ENCODE results near the gene FANCI.

The FANCI gene

DNA sequence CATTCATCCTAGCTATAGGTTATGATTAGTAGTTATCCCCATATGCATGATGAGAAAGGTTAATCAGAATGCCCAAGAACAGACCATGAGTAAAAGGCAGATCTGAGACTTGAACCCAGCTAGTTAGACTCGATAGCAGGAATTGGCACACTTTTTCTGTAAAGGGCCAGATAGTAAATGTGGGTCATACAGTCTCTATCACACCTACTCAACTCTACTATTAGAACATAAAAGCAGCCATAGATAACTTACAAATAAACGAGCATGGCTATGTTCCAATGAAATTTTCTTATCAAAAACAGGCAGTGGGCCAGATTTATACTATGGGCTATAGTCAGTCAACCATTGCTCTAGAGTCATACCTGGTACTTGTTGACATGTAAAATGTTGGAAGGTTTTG, 66.2 kb downstream of the FANCI start:
- TF ChIP-seq GATA3 (IDR thresholded peaks at IDR 0.05; ENCODE audit: low read depth, low read length) (no peak), GATA2 (IDR thresholded peaks at IDR 0.05; ENCODE audit: low read depth, low read length) (no peak)

- TF ChIP-seq GATA3 (IDR thresholded peaks at IDR 0.05; ENCODE audit: low read depth, low read length), result no peak
Observed at GRCh38 chr15:89315375-89315929, 71.7 kb downstream of the FANCI start.

- TF ChIP-seq GATA2 (IDR thresholded peaks at IDR 0.05; ENCODE audit: low read depth, low read length), result no peak
- TF ChIP-seq GATA3 (IDR thresholded peaks at IDR 0.05; ENCODE audit: low read depth, low read length), result no peak
Observed at GRCh38 chr15:89316504-89316903, 72.7 kb downstream of the FANCI start.

- TF ChIP-seq GATA2 (IDR thresholded peaks at IDR 0.05; ENCODE audit: low read depth, low read length), result no peak
- no peak for TF ChIP-seq GATA3 (IDR thresholded peaks at IDR 0.05; ENCODE audit: low read depth, low read length)
Observed at GRCh38 chr15:89317186-89317720, 73.5 kb downstream of the FANCI start.

- TF ChIP-seq GATA3 (IDR thresholded peaks at IDR 0.05; ENCODE audit: low read depth, low read length) (no peak), GATA2 (IDR thresholded peaks at IDR 0.05; ENCODE audit: low read depth, low read length) (no peak)
Observed at GRCh38 chr15:89319678-89320077, 75.9 kb downstream of the FANCI start.

- TF ChIP-seq GATA3 (IDR thresholded peaks at IDR 0.05; ENCODE audit: low read depth, low read length) (no peak), GATA2 (IDR thresholded peaks at IDR 0.05; ENCODE audit: low read depth, low read length) (no peak)
Observed at GRCh38 chr15:89320200-89320599, 76.4 kb downstream of the FANCI start.

DNA sequence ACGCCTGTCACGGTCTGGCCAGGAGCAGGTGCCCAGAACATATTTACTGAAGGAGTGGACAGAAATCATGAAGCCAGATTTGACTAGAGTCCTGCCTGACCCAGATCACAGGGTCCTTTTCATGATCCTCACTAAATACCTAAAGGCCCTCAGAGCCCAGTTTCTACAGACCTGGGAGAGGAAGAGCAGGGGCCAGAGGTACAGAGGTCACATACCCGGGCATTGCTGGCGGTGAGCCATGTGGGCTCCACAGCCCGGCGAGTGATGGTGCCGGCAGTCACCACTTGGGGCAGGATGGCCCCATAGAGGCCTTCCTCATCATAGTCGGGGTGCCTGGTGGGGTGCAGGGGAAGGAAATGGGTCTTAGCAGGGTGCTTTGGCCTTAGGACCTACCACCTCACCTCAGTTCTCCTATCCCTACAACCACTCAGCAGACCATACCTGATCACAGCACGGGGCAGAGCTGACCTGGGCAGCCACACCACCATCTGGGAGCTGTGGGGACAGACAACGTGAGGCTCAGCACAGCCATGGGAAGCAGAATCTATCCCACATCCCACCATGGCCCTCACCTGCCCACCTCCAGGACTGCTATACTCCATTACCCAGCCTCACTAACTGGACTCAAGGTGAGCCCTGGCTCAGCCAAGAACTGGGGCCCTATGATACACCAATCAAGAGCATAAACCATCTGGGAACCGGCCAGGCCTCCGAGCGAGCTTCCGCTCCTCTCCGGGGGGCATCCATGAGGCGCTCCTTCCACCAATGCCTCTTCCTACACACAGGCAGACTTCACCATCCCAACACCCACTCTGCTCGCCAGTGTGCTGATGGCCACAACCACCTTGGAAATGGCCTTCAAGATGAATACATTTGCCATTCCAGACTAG, 78.0 kb downstream of the FANCI start:
- TF ChIP-seq GATA3 (IDR thresholded peaks at IDR 0.05; ENCODE audit: low read depth, low read length) (no peak), GATA2 (IDR thresholded peaks at IDR 0.05; ENCODE audit: low read depth, low read length) (no peak)

- TF ChIP-seq GATA2 (IDR thresholded peaks at IDR 0.05; ENCODE audit: low read depth, low read length) (no peak), GATA3 (IDR thresholded peaks at IDR 0.05; ENCODE audit: low read depth, low read length) (no peak)
Observed at GRCh38 chr15:89322822-89323221, 79.0 kb downstream of the FANCI start.

- TF ChIP-seq GATA2 (IDR thresholded peaks at IDR 0.05; ENCODE audit: low read depth, low read length) (no peak), GATA3 (IDR thresholded peaks at IDR 0.05; ENCODE audit: low read depth, low read length) (no peak)
Observed at GRCh38 chr15:89323825-89324224, 80.0 kb downstream of the FANCI start.

- TF ChIP-seq GATA3 (IDR thresholded peaks at IDR 0.05; ENCODE audit: low read depth, low read length) (no peak), GATA2 (IDR thresholded peaks at IDR 0.05; ENCODE audit: low read depth, low read length) (no peak)
Observed at GRCh38 chr15:89325039-89325803, 81.4 kb downstream of the FANCI start.

DNA sequence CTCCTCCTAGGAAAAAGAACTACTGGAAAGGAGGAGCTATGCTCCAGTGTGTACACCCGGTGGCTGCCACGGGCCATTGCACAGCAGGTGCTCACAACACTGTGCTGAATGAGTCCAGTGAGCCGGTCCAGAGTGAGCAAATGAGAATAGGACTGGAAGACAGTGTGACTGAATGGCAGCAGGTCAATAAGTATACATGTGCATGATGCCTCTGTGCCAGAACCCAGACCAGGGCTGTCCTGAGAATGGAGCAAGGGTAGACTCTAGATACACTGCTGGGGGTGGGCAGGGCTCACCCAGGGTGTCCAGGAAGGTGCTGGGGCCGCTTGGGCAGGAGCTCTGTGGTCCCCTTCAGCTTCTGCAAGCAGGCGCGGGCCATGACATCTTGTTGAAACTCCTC, 82.5 kb downstream of the FANCI start:
- TF ChIP-seq GATA3 (IDR thresholded peaks at IDR 0.05; ENCODE audit: low read depth, low read length) (no peak), GATA2 (IDR thresholded peaks at IDR 0.05; ENCODE audit: low read depth, low read length) (no peak)

- TF ChIP-seq GATA3 (IDR thresholded peaks at IDR 0.05; ENCODE audit: low read depth, low read length), result no peak
- no peak for TF ChIP-seq GATA2 (IDR thresholded peaks at IDR 0.05; ENCODE audit: low read depth, low read length)
Observed at GRCh38 chr15:89327113-89327512, 83.3 kb downstream of the FANCI start.

GRCh38 chr15:89328398-89329254, 84.8 kb downstream of the FANCI start:
- TF ChIP-seq GATA3 (IDR thresholded peaks at IDR 0.05; ENCODE audit: low read depth, low read length) (no peak), GATA2 (IDR thresholded peaks at IDR 0.05; ENCODE audit: low read depth, low read length) (no peak)
